ENCODE results near the gene CACNA1G. TPM values are rescaled to one million over a fixed set of nuclear protein-coding genes. Genes with fewer than 3 reads are reported as not detected.

CACNA1G gene
- total and polyA plus RNA-seq, 8 donors = 0.50 to 38.2 (median 19.5) TPM

- H3K4me3 ChIP-seq = no peak overlapping the region
- DNase-seq (no peak), ATAC-seq (no peak)
- intact Hi-C loops (cut with DNase I) = no loop called here
- TF ChIP-seq CTCF (IDR thresholded peaks at IDR 0.05) = no peak
- peaks cover 33 to 62% of the 10 kb centered on the region in 2 donors for H3K27me3 ChIP-seq
- peaks cover 25 to 36% of the 10 kb centered on the region in 2 donors for H3K4me1 ChIP-seq
- peaks cover 0 to 15% of the 10 kb centered on the region in 2 donors for H3K36me3 ChIP-seq
- H3K9me3 ChIP-seq = no peaks in the 10 kb centered on the region
- no peak overlapping the region for H3K27ac ChIP-seq
Measured at GRCh38 chr17:50557630-50558029, 2.9 kb upstream of the CACNA1G start.

DNA sequence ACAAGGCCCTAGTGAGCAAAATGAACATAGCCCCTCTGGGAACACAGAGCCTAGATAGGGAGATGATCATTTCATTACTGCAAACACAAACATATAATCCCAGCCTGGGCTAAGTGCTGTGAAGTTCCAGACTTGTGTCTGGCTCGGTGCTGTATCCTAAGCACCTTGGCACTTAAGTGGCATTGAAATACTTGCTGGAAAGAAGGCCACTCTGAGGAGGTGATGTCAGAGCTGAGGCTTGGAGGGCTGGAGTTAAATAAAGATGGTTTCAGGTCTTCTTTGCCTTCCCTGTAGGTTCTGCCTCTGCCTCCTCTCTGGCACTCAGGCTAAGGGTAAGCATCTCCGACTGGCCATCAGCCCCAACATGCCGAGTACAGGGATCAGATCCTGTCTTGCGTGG, 2.4 kb upstream of the CACNA1G start:
- DNase-seq = peak in 1 of 4 donors; percentile 60
- TF ChIP-seq CTCF (IDR thresholded peaks at IDR 0.05) = no peak
- Histone ChIP-seq H3K4me1 (peaks cover 25 to 36% of the 10 kb centered on the region in 2 donors), H3K9me3 (no peaks in the 10 kb centered on the region), H3K4me3 (no peak overlapping the region), H3K27ac (no peak overlapping the region), H3K27me3 (peaks cover 38 to 66% of the 10 kb centered on the region in 2 donors), H3K36me3 (peaks cover 0 to 15% of the 10 kb centered on the region in 2 donors)
- intact Hi-C loops (cut with DNase I) = no loop called here
- peak; percentile 58 for ATAC-seq

DNA sequence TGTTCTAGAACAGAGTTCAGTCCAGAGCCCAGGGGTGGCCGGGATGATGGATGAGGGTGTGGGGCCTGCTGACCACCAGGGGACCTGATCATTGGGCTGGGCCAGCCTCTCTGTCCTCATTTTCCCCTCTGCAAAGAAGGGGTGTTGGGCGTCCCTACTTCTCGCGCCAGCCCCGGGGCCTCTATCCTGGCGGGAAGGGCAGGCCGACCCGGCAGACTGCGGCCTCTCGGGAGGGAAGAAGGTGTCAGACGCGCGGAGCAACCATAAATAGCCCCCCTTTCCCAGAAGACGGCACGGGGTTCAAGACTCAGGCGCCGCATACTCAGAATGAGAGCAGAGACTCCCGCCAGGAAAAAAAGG, 2.0 kb upstream of the CACNA1G start:
- no peak for DNase-seq
- Histone ChIP-seq H3K4me1 (peaks cover 25 to 36% of the 10 kb centered on the region in 2 donors), H3K4me3 (no peak overlapping the region), H3K9me3 (no peaks in the 10 kb centered on the region), H3K27ac (no peak overlapping the region), H3K27me3 (peaks cover 38 to 71% of the 10 kb centered on the region in 2 donors), H3K36me3 (peaks cover 0 to 15% of the 10 kb centered on the region in 2 donors)
- no peak for TF ChIP-seq CTCF (IDR thresholded peaks at IDR 0.05)
- intact Hi-C loops (cut with DNase I) = no loop called here
- ATAC-seq = no peak

GRCh38 chr17:50558941-50559614, 1.4 kb upstream of the CACNA1G start:
- peaks cover 38 to 76% of the 10 kb centered on the region in 2 donors for H3K27me3 ChIP-seq

More at GRCh38 chr17:50558941-50559614, 1.4 kb upstream of the CACNA1G start:
- intact Hi-C loops (cut with DNase I) = no loop called here
- Histone ChIP-seq H3K4me3 (peak overlapping the region; percentile 7 to 47), H3K4me1 (peaks cover 25 to 36% of the 10 kb centered on the region in 2 donors), H3K9me3 (no peaks in the 10 kb centered on the region), H3K36me3 (peaks cover 0 to 15% of the 10 kb centered on the region in 2 donors), H3K27ac (no peak overlapping the region)
- DNase-seq (peak in 1 of 4 donors; percentile 81), ATAC-seq (peak; percentile 4)
- TF ChIP-seq CTCF (IDR thresholded peaks at IDR 0.05) = no peak

Data from left lung (tissue), 10 donors.